Stimulated activated naive CD8-positive, alpha-beta T cell treated with anti-CD3 and anti-CD28 coated beads, Interleukin-15, Interleukin-2, amounts not matched to agents 100 ng/mL and 50 ng/mL, for 24 hours (primary cell): ENCODE data around the gene DNAJA3.

Experiments used
- H3K27ac Mint-ChIP-seq: one replicate; pipeline ENCODE4 v1.8.0; 2021; ENCODE audit warnings: mild to moderate bottlenecking, mixed read lengths
- H3K27me3 Mint-ChIP-seq: one replicate; pipeline ENCODE4 v1.8.0; 2021; ENCODE audit warnings: mixed read lengths
- H3K36me3 Mint-ChIP-seq: one replicate; pipeline ENCODE4 v1.8.0; 2021; ENCODE audit warnings: low read depth, mixed read lengths
- H3K4me1 Mint-ChIP-seq: one replicate; pipeline ENCODE4 v1.8.0; 2021; ENCODE audit warnings: low read depth, mixed read lengths
- H3K4me3 Mint-ChIP-seq: one replicate; pipeline ENCODE4 v1.8.0; 2021; ENCODE audit warnings: mild to moderate bottlenecking, mixed read lengths
- H3K9me3 Mint-ChIP-seq: one replicate; pipeline ENCODE4 v1.8.0; 2021; ENCODE audit warnings: mixed read lengths

DNAJA3 gene

DNA sequence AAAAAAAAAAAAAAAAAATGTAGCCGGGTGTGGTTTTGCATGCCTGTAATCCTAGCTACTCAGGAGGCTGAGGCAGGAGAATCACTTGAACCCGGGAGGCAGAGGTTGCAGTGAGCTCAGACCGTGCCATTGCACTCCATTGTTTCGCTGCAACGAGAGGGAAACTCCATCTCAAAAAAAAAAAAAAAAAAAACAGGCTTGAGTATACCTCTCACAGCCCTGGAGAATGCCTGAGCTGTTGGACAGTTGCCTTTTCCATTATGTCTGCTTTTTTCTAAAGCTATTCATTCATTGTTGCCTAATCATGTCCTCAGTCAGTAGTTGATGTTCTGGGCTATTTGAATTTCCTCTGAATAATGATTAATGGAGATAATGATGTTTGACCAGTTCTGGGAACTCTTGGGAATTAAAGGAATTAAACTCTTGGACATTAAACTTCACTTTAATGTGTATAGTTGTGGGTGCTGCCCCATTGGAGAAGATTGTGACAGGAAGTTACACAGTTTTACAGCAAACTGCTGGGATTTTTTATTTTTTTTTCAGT, 62.4 kb downstream of the DNAJA3 start:
- Mint-ChIP-seq H3K27ac (peak overlapping the region; percentile 92), H3K4me1 (peaks cover 68% of the 10 kb centered on the region), H3K27me3 (no peaks in the 10 kb centered on the region), H3K36me3 (peaks cover 47% of the 10 kb centered on the region), H3K9me3 (no peaks in the 10 kb centered on the region), H3K4me3 (peak overlapping the region; percentile 50)

- H3K36me3 Mint-ChIP-seq, result peaks cover 44% of the 10 kb centered on the region
- peaks cover 71% of the 10 kb centered on the region for H3K4me1 Mint-ChIP-seq
- H3K27me3 Mint-ChIP-seq, result no peaks in the 10 kb centered on the region
- peak overlapping the region; percentile 92 for H3K27ac Mint-ChIP-seq
- H3K9me3 Mint-ChIP-seq, result no peaks in the 10 kb centered on the region
- no peak overlapping the region for H3K4me3 Mint-ChIP-seq
Observed at GRCh38 chr16:4488499-4488967, 62.9 kb downstream of the DNAJA3 start.

- Mint-ChIP-seq H3K36me3 (peaks cover 44% of the 10 kb centered on the region), H3K27ac (peak overlapping the region; percentile 92), H3K27me3 (no peaks in the 10 kb centered on the region), H3K9me3 (no peaks in the 10 kb centered on the region), H3K4me3 (no peak overlapping the region), H3K4me1 (peaks cover 74% of the 10 kb centered on the region)
Observed at GRCh38 chr16:4489030-4489429, 63.4 kb downstream of the DNAJA3 start.

DNA sequence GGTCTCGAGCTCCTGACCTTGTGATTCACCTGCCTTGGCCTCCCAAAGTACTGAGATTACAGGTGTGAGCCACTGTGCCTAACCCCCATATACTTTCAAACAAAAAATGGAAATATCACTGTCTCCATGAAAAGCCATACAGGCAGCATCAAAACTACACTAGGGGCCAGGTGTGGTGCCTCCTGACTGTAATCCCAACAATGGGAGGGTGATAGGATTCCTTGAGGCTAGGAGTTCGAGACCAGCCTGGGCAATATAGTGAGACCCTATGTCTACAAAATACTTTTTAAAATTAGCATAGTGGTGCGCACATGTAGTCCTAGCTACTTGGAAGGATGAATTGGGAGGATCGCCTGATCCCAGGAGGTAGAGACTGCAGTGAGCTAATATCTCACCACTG, 66.2 kb downstream of the DNAJA3 start:
- H3K4me3 Mint-ChIP-seq, result no peak overlapping the region
- peak overlapping the region; percentile 40 for H3K27ac Mint-ChIP-seq
- no peaks in the 10 kb centered on the region for H3K9me3 Mint-ChIP-seq
- H3K4me1 Mint-ChIP-seq, result peaks cover 78% of the 10 kb centered on the region
- H3K36me3 Mint-ChIP-seq, result peaks cover 22% of the 10 kb centered on the region
- H3K27me3 Mint-ChIP-seq, result no peaks in the 10 kb centered on the region

- no peaks in the 10 kb centered on the region for H3K9me3 Mint-ChIP-seq
- no peak overlapping the region for H3K4me3 Mint-ChIP-seq
- H3K27ac Mint-ChIP-seq, result peak overlapping the region; percentile 28
- H3K36me3 Mint-ChIP-seq, result peaks cover 18% of the 10 kb centered on the region
- H3K4me1 Mint-ChIP-seq, result peaks cover 81% of the 10 kb centered on the region
- H3K27me3 Mint-ChIP-seq, result no peaks in the 10 kb centered on the region
Observed at GRCh38 chr16:4494746-4495490, 69.2 kb downstream of the DNAJA3 start.

DNA sequence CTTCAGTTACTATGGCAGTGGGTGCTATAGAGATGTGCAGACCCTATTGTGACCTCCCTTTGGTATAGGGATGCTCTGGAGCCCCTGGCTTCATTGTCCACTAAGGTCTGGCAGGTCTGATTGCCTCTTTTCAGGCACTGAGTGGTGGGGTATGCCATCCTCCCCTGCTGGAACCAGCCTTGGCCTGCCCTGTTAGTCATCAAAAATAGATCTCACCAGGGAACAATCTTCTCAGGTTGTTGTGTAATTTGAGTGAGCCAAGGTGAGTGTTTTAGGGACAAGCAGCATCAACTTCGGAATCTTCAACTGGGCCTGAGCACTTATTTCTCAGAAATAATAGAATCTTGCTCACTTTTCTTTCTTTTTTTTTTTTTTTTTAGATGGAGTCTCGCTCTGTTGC, 70.1 kb downstream of the DNAJA3 start:
- Mint-ChIP-seq H3K27ac (no peak overlapping the region), H3K27me3 (no peaks in the 10 kb centered on the region), H3K4me1 (peaks cover 80% of the 10 kb centered on the region), H3K36me3 (peaks cover 13% of the 10 kb centered on the region), H3K4me3 (no peak overlapping the region), H3K9me3 (no peaks in the 10 kb centered on the region)

GRCh38 chr16:4496305-4496704, 70.6 kb downstream of the DNAJA3 start:
- H3K27me3 Mint-ChIP-seq, result no peaks in the 10 kb centered on the region
- H3K9me3 Mint-ChIP-seq, result no peaks in the 10 kb centered on the region
- H3K27ac Mint-ChIP-seq, result no peak overlapping the region
- peaks cover 12% of the 10 kb centered on the region for H3K36me3 Mint-ChIP-seq
- no peak overlapping the region for H3K4me3 Mint-ChIP-seq
- peaks cover 80% of the 10 kb centered on the region for H3K4me1 Mint-ChIP-seq

DNA sequence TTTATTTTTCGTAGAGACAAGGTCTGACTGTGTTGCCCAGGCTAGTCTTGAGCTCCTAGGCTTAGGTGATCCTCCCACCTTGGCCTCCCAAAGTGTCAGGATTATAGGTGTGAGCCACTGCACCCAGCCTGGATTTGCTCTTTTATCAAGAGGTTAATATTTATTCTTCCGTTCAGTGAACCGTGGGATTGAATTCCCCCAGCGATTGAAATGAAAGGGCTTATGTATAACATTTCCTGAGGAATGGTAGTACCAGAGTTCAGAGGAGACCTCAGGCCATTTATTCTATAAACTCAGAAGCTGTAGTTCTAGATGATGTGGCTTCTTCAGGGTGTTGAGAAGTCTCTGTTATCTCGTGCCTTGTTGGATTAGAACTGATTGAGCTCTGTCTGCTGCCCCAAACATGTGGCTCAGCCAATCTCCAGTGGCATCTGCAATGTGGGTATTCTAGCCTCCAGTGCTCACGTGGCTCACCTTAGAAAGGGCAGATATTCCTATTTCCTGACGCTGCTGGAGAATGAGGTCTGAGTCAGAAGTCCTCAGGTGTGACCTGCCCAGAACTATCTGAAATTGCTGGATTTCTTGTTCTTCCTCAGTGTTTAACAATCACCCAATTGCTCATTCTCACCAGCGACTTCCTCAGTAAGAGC, 73.0 kb downstream of the DNAJA3 start:
- peak overlapping the region; percentile 19 for H3K27ac Mint-ChIP-seq
- no peak overlapping the region for H3K4me3 Mint-ChIP-seq

DNA sequence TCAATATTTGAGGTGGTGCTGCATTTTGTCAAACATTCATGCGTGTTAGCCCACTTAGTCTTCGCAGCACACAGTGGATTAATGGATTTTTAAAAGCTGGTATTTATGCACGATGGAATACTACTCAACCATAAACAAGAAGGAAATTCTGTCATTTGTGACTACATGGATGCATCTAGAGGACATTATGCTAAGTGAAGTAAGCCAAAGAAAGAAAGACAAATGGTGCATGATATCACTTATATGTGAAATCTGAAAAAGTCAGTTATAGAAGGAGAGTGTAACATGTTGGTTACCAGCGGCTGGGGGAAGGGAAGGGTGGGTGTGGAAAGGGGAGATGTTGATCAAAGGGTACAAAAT, 73.5 kb downstream of the DNAJA3 start:
- no peaks in the 10 kb centered on the region for H3K27me3 Mint-ChIP-seq
- peaks cover 88% of the 10 kb centered on the region for H3K4me1 Mint-ChIP-seq
- peaks cover 12% of the 10 kb centered on the region for H3K36me3 Mint-ChIP-seq
- no peak overlapping the region for H3K27ac Mint-ChIP-seq
- no peak overlapping the region for H3K4me3 Mint-ChIP-seq
- H3K9me3 Mint-ChIP-seq, result no peaks in the 10 kb centered on the region

More for the DNA sequence above, 73.0 kb downstream of the DNAJA3 start:
- Mint-ChIP-seq H3K9me3 (no peaks in the 10 kb centered on the region), H3K27me3 (no peaks in the 10 kb centered on the region), H3K36me3 (peaks cover 12% of the 10 kb centered on the region), H3K4me1 (peaks cover 85% of the 10 kb centered on the region)

DNA sequence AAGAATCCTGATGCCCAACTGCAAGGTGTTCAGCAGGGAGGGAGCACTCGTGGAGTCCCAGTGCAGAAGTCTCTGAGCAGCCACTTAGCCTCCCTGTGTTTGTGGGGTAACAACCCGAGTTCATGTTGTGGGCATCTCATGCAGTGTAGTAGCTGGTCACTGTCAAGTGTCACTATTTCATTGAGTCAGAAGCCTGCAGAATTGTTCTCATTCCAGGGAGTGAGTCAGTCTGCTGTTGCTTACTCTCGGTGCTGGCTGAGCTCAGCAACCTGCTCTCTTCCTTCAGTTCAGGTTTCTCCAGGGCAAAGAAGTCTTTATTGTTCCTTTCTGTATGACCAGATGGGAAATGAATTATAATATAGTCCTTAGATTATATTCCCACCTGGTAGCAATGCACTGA, 74.6 kb downstream of the DNAJA3 start:
- Mint-ChIP-seq H3K27me3 (no peaks in the 10 kb centered on the region), H3K9me3 (no peaks in the 10 kb centered on the region), H3K4me1 (peaks cover 91% of the 10 kb centered on the region), H3K36me3 (peaks cover 12% of the 10 kb centered on the region), H3K27ac (no peak overlapping the region), H3K4me3 (no peak overlapping the region)

DNA sequence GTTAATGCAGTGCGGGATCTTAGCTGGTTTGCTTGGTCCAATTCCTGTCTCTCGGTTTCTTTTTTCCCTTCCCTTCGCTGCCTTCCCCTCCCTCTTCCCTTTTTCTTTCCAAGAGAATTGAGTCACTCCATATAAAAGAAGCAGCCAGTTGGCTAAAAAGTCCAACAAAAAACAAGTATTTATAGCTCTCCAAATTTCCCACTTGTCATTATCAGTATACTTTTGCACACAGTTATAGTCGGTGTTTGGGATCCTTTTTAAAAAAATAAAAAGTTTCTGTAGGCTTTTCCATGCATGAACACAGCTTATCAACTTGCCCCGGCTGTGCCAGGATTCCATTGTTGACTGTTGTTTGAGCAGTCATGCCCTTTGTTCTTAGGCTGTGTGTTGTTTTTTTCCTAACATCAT, 75.4 kb downstream of the DNAJA3 start:
- Mint-ChIP-seq H3K27ac (no peak overlapping the region), H3K9me3 (no peaks in the 10 kb centered on the region), H3K4me3 (no peak overlapping the region), H3K4me1 (peaks cover 91% of the 10 kb centered on the region), H3K36me3 (peaks cover 17% of the 10 kb centered on the region), H3K27me3 (no peaks in the 10 kb centered on the region)

GRCh38 chr16:4505356-4506147, 79.9 kb downstream of the DNAJA3 start:
- Mint-ChIP-seq H3K9me3 (no peaks in the 10 kb centered on the region), H3K4me1 (peaks cover 57% of the 10 kb centered on the region), H3K27ac (peak overlapping the region; percentile 73), H3K36me3 (peaks cover 24% of the 10 kb centered on the region), H3K27me3 (no peaks in the 10 kb centered on the region), H3K4me3 (peak overlapping the region; percentile 58)
